GM12872 (cell line): Measurements from ENCODE around the gene TEC.

Experiments
- CTCF ChIP-seq: IDR thresholded peaks from 3 replicates; pipeline ENCODE4 v1.5.1; 2011; ENCODE audit warnings: low read depth, mild to moderate bottlenecking, low read length, moderate library complexity; ENCODE audit not compliant: insufficient read depth

The TEC gene

DNA sequence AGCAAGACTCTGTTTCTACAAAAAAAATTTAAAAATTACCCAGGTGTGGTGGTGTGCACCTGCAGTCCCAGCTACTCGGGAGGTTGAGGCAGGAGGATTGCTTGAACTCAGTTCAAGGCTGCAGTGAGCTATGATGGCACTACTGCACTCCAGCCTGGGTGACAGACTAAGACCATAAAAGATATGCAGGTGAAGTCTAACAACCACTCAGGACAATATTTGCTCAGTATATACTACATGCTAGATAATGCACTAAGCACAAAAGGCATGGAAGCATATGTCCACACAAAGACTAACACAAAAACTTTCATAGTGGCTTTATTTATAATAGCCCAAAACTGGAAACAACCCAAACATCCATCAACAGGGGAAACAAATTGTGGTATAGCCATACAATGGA lies 77.9 kb downstream of the TEC start:
- no peak for TF ChIP-seq CTCF

GRCh38 chr4:48190839-48191238 lies 78.8 kb downstream of the TEC start:
- no peak for TF ChIP-seq CTCF

DNA sequence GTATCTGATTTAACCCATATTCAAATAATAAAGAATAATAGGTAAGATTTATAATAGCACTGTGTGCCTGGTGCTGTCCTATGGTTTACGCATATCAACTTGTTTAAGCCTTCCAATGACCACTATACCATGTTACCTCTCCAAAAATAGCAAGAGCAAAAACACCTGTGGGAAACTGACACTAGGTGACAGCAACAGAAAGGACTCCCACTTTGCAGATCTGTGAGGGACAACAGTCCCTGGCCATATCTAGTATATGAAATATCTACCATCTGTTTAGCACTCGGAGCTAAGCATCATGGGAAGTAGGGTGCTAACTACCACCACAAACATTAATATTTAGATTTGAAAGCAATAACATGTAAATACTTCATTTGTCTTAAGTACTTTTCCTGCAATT lies 79.9 kb downstream of the TEC start:
- TF ChIP-seq CTCF: peak; percentile 29; the same call in 2 of the 3 replicates

DNA sequence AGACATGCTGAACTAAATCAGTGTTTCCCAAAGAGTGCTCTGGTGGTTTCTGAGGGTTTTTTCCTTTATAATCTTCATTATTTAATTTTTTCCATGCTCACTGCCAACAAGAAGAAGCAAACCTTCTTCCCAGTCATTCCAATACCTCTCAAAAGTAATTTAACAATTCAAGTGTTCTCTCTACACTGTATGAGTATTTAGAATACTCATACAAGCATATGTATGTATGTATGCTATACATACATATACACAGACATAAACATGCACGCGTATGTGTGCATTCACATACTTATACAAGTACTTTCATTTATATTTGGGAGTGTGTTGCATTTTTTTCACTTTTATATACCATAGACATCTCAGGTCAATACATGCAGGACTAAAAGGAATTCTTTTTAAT lies 81.2 kb downstream of the TEC start:
- no peak for TF ChIP-seq CTCF

- no peak for TF ChIP-seq CTCF
Observed at GRCh38 chr4:48187813-48188212, 81.8 kb downstream of the TEC start.

GRCh38 chr4:48184882-48185281 lies 84.8 kb downstream of the TEC start:
- no peak for TF ChIP-seq CTCF

DNA sequence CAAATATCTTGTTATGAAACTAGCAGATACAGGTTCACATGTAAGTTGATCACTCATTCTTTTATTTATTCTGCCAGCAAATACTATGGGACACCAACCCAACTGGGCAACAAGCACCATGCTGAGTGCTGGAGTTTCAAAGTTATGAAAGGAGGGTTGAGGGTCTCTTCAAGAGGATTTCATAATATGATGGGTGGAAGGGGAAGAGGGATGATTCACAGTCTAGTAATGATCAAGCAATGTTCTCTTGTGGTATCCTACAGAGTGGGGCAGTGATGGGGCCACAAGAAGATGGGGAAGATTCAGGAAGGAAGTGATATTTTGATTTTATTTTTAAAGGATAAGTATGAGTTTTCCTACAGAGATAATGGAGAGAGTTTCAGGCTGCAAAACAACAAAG lies 89.4 kb downstream of the TEC start:
- TF ChIP-seq CTCF: no peak

DNA sequence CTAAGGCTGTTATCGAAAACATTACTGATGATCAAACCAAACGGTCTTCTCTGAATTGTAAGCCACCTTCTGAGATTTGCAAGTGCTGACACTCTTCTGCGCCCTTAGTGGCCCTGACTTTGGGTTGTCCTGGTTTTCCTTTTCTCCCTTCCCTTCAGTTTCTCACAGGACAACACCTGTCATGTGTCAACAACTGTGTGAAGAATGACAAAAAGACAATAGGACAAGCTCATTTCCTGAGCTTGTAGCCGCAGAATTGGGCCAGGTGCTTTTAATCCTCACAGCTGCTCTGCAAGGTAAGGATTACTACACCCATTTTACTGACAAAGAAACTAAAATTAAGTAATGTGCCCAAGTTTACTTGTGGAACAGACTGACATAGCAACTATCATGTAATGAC lies 90.7 kb downstream of the TEC start:
- TF ChIP-seq CTCF: no peak
